CD4-positive, alpha-beta T cell treated with Interferon alpha-2 for 1 hour (primary cell): ENCODE data around the gene CIDEA.
A peak's percentile ranks its signal among the peaks of the same experiment; 100 is the strongest.
"Not testable (repeated sequence)": the region's sequence is repeated elsewhere in the genome, so short reads cannot be mapped to it uniquely, and the experiment has no call there.

Source experiments
- DNase-seq, 2 donors: peaks; one replicate each; pipeline ENCODE4 v3.0.0-alpha.2; 2020 to 2022

Gene CIDEA

GRCh38 chr18:12239431-12239830 is 14.7 kb upstream of the CIDEA start:
- DNase-seq = no peak

- no peak for DNase-seq
These were observed 11.4 kb upstream of the CIDEA start for GRCh38 chr18:12242658-12243260.

- DNase-seq = not testable (repeated sequence)
These were observed 10.9 kb upstream of the CIDEA start for GRCh38 chr18:12243272-12243671.

DNA sequence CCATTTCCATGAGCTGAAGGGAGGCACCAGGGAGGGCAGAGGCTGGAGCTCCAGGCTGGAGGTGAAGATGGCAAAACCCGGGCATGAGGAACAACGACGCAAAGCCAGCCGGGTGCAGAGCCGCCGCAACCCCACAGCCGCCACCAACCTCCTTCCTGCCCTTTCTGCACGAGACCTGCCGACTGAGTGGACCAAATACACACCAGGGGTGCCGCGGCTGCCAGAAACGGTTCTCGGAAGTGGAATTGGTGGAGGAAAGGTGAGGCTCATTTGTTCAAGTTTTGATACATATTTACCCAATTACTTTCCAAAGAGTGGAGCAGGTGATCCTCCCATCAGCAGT is 8.4 kb upstream of the CIDEA start:
- DNase-seq = no peak

- DNase-seq = no peak
These were observed 7.0 kb upstream of the CIDEA start for GRCh38 chr18:12246849-12247808.

DNA sequence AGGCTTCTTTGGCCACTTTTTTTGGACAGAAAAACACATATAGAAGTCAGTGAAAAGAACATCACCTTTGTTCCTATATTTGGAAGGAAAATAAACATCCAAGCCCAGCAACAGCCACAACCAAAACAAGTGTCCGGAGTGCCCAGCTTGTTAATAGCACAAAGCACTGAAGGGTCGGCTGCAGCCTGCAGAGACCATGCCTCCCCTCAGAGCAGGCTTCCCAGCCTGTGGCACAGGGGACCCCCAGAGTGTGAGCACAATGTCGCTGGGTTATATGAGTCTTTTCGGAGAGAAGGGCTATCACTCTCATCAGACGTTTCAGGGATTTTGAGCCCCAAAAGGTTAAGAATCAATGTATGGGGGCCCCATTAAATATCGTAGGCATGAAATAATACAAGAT is 6.2 kb upstream of the CIDEA start:
- no peak for DNase-seq

DNA sequence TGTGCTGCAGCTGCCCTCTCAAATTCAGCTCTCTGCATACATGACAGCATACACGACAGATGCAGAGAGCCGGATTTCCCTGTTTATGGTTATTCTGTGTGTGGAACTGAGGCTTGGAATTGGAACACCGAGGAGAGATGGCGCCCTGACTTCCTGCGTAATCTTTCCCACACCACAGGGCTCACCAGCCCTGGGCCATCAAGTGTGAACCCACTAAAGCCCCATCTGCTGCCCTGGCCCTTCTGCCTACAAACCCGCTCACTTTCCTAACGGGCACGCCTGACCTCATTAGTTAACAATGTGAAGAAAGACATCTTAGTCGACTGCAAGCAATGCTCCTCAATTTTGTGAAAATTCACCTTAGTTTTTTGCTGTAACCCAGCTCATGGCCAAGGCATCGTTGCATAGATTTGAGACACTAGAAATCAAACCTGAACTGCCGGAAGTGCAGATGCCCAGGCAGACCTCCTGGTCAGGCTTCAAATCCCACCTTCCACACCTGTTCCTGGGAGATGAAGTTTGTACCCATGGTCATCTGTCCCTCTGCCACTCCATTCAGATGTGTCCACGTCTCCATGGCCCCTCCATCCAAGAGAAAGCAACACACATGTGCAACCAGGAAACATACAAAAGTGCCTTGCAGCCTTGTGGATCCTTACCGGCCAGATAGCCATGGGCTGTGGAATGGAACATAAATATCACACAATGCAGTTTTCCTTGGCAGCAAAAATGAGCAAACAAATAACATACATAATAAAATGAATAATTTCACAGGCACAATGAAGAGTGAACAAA is 5.0 kb upstream of the CIDEA start:
- no peak for DNase-seq

DNA sequence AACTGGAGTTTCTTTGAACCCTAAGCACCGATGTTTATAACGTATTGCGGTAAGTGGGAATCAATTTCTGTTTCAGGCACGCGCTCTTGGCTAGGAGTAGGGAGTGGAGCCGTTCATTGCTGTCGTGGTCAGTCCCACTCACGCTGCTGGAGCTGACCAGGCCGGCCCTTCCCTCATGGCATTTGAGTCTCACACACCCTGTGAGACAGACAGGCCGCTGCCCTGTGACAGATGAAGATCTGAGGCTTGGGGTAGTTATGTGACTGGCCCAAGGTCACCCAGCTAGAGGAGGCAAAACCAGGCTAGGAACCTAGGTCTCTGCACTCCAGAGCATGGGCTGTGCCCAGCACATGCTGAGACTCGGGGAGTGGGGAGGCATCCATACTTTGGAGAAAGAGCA is 2.9 kb upstream of the CIDEA start:
- DNase-seq = no peak

- DNase-seq = no peak
These were observed 2.1 kb upstream of the CIDEA start for GRCh38 chr18:12252061-12252460.

DNA sequence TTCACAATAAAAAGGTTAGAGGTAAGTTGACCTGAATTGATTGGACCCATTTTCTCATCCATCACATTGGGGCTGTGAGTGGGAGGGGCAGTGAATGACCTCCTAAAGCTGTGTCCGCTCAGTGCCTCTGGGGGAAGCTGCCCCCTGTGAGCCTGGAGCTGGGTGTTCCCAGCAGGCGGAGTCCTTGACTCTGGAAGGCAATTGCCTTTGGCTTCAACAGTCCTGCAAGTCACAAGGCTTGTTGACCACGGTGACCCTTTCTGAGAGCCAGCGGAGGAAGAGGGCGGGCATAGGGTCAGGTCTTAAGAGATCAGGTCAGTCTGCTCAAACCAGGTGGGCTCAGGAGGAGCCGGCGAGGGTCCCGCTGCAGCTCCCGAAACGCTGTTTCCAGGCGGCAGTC is 1.1 kb upstream of the CIDEA start:
- DNase-seq = no peak

DNA sequence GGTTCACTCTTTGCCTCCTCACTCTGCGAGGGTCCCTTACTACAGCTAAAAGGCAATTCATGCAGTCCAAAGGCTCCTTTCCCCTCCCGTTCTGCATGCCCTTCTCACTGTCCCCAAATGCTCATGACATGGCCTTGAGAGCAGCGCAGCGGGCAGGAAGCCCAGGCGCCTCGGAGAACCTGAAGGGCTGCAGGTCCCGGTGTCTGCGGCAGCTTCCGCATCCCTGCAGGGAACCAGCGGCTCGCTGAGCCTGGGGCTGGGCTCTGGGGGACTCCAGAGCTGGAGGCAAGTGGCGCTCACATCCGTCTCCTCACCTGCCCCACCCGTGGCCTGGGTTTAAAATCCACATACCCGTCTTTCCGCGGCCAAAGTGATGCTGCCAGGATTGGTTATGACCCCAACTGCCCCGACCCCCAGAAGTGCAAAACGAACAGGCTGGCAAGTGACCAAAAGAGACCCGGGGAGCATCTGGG is 462 bp upstream of the CIDEA start:
- DNase-seq = no peak

DNA sequence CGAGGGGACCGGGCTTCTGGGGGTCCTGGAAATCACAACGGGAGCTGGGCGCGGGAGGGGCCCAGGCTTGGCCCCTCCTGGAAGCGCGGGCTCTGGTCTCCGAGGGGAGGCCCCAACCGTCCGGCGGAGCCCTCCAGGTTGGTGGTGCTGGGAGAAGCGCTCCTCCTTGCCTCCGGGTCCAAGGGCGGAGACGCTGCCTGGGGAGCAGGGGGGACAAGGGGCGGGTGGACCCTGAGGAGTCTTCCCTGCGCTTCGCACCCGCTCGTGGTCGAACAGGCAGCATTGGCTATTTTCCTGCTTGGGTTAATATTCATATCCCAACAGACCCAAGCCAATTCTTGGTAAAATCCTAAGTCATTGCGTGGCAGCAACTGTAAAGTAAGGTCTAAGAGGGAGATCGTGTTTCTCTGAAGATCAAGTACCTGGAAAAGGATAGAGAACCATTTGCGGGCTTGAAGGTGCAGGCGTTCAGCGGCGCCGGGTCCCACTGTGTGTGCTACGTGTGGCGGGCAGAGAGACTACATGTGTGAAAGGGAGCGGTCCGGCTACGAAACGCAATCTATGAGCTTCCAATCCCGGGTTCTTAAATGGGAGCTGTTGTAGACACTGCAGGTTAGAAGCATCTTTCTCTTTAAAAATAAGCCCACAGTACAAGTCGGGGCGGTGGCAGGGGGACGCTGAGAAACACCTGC is 805 bp downstream of the CIDEA start:
- no peak for DNase-seq

DNA sequence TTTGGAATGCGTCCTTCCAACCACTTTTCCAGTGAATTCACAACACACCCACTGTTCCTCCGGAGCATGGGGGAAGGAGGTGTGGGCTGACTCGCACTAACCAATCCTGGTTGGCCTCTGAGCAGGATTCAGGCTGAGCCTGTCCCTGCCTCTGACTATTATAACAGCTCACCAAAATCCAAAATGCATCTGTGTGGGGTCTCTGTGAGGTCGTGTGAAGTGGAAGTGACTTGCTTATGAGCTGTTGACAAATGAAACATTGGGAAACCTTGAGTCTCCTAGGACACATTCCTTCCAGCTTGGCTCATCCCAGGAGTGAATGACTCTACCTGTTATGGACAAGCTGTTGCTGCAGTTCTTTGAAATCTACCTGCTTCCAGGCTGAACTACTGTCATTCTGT is 1.5 kb downstream of the CIDEA start:
- no peak for DNase-seq

DNA sequence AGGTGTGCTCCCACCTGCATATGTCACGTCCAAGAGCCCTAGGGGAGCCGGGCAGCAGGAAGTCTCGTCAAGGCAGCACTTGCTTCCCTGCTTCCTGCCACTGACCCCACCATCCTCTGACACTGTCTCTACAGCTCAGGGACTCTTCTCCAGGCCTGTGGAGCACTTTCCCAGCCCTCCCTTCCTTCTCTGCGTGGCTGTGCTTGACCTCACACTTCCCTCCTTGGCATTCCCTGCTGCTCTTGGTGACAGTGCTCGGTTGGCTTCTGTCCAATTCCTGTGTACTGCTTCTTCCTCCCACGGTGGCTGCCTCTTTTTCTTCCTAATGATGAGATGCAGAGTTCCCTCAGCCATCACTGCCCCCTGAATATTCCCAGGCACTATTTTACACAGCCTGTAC is 2.8 kb downstream of the CIDEA start:
- no peak for DNase-seq

- no peak for DNase-seq
These were observed 4.0 kb downstream of the CIDEA start for GRCh38 chr18:12257996-12258718.

DNA sequence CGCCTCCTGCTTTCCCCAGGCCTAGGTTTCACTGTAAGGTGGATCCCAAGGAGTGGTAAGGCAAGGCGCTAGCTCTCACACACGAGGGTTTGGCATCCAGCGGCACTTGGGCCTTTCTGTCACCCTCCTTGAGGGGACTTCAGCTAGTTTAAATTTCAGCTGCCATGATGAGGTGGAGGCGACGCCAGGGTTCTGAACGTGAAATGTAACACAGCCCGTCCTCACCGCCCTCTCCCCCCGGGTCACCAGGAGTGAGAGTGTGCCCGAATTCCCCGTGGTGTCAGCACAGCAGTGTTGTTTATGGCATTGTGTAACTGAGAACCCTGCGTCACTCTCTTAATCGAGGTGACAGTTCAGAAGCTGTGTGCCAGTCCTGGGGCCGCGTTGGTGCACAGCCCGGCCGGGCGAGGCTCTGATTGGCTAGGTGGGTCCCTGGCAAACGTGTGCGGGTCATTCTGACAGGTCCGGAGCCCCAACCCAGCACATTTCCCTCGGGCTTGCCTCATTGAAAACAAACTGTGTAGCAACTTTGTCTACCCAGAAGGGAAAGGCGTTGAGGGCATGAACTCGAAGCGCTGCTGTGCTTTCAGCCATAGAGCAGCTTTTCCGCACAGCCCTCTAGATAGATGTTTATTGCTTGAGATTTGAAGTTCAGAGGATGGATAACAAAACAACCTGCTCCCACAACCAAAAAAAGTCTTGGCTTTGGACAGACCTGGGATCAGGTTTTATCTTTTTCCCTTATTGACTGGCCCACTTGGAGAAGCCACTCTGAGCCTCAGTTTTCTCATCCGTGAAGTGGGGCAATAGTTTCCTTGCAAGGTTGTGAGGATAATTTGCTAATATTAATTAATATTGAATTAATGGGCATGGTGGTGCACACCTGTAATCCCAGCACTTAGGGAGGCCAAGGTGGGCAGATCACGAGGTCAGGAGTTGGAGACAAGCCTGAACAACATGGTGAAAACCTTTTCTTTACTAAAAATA is 4.9 kb downstream of the CIDEA start:
- no peak for DNase-seq

DNA sequence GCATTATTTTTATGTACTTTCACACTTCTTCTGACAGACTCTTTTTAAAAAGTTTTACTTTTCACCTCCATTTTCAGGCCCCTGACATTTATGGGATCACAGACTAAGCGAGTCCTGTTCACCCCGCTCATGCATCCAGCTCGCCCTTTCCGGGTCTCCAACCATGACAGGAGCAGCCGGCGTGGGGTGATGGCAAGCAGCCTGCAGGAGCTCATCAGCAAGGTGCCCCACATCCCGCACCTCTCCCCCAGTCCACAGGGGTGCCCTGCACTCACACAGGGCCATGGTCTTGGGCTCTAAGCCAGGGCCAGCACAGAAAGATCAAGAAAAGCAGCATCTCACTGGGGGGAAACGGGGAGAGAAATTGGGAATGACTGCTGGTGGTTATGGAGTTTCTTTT is 8.6 kb downstream of the CIDEA start:
- DNase-seq = no peak

- DNase-seq = no peak
These were observed 10.7 kb downstream of the CIDEA start for GRCh38 chr18:12264864-12265263.

- DNase-seq = peak; percentile 34
These were observed 17.4 kb downstream of the CIDEA start for GRCh38 chr18:12271376-12272235.

DNA sequence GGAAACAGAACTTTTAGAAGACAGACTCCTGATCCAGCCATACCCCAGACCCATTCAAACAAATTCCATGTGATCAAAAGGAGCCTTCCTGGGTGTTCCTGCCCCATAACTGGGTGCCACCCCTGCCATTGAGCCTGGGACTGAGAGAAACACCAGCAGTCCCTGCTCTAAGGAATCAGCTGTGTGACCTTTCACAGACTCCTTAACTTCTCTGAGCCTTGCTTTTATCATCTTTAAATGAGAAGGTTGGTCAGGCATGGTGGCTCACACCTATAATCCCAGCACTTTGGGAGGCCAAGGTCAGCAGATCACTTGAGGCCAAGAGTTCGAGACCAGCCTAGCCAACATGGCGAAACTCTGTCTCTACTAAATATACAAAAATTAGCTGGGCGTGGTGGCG is 20.6 kb downstream of the CIDEA start:
- DNase-seq = no peak
